T47D (cell line): ENCODE results near the gene TSPAN9.

Experiments
- DNase-seq, 2 experiments: peaks; one replicate each; pipeline versions ENCODE4 v3.0.0 to v3.0.0-alpha.2; 2011 to 2012; ENCODE audit warnings: low read depth in 1 of 2, low spot score in 1 of 2
- JUND ChIP-seq: IDR thresholded peaks from 2 replicates; pipeline ENCODE4 v1.6.1; 2012; ENCODE audit warnings: low read depth
- in situ Hi-C: cut with HindIII; loops from 2 replicates; pipeline ENCODE4 v1.10.0; 2016; ENCODE audit warnings: low sequenced_read_pairs, low pct_unique_long_range_greater_than_20kb

Gene TSPAN9

GRCh38 chr12:3130057-3130830, 53.1 kb downstream of the TSPAN9 start:
- TF ChIP-seq JUND = no peak
- in situ Hi-C loops = no loop called here
- DNase-seq = no peak

- no peak for TF ChIP-seq JUND
- no peak for DNase-seq
- in situ Hi-C loops = no loop called here
These were observed 54.0 kb downstream of the TSPAN9 start for GRCh38 chr12:3131129-3131528.

- in situ Hi-C loops = no loop called here
- no peak for TF ChIP-seq JUND
- DNase-seq = peak in 1 of 2 experiments; percentile 30
These were observed 55.6 kb downstream of the TSPAN9 start for GRCh38 chr12:3132636-3133404.

GRCh38 chr12:3133405-3133783, 56.2 kb downstream of the TSPAN9 start:
- in situ Hi-C loops = no loop called here
- no peak for TF ChIP-seq JUND
- DNase-seq = no peak

- TF ChIP-seq JUND = no peak
- in situ Hi-C loops = no loop called here
- no peak for DNase-seq
These were observed 56.9 kb downstream of the TSPAN9 start for GRCh38 chr12:3134126-3134525.

- in situ Hi-C loops = no loop called here
- no peak for DNase-seq
- TF ChIP-seq JUND = no peak
These were observed 57.5 kb downstream of the TSPAN9 start for GRCh38 chr12:3134526-3135135.

- in situ Hi-C loops = no loop called here
- TF ChIP-seq JUND = no peak
- DNase-seq = peak; percentile 78 to 79
These were observed 58.6 kb downstream of the TSPAN9 start for GRCh38 chr12:3135522-3136461.

GRCh38 chr12:3136641-3137267, 59.6 kb downstream of the TSPAN9 start:
- DNase-seq = no peak
- no peak for TF ChIP-seq JUND
- in situ Hi-C loops = no loop called here

- no peak for TF ChIP-seq JUND
- peak in 1 of 2 experiments; percentile 18 for DNase-seq
- in situ Hi-C loops = no loop called here
These were observed 60.1 kb downstream of the TSPAN9 start for GRCh38 chr12:3137268-3137781.

GRCh38 chr12:3137814-3138445, 60.8 kb downstream of the TSPAN9 start:
- in situ Hi-C loops = no loop called here
- TF ChIP-seq JUND = no peak
- DNase-seq = no peak

GRCh38 chr12:3138941-3139511, 61.8 kb downstream of the TSPAN9 start:
- no peak for TF ChIP-seq JUND
- in situ Hi-C loops = no loop called here
- DNase-seq = no peak
